ENCODE results near the gene CYP2E1.
A peak's percentile ranks its signal among the peaks of the same experiment; 100 is the strongest.
"Not testable (repeated sequence)": the region's sequence is repeated elsewhere in the genome, so short reads cannot be mapped to it uniquely, and the experiment has no call there.

The CYP2E1 gene

GRCh38 chr10:133530506-133530905 lies 3.3 kb downstream of the CYP2E1 start:
- Histone ChIP-seq H3K4me3 (ENCODE audit: low read depth, low read length) (no peak overlapping the region), H3K36me3 (no peaks in the 10 kb centered on the region), H3K27ac (no peak overlapping the region), H3K9me3 (ENCODE audit: severe bottlenecking) (peaks cover 7% of the 10 kb centered on the region), H3K27me3 (ENCODE audit: insufficient read depth, low read depth, severe bottlenecking) (no peaks in the 10 kb centered on the region)
- TF ChIP-seq CTCF (IDR thresholded peaks at IDR 0.05; ENCODE audit: low read depth, low read length) = no peak
- no peak for DNase-seq

GRCh38 chr10:133532871-133533270 lies 5.7 kb downstream of the CYP2E1 start:
- H3K27ac ChIP-seq = no peak overlapping the region

GRCh38 chr10:133534417-133534816 lies 7.3 kb downstream of the CYP2E1 start:
- Histone ChIP-seq H3K4me3 (ENCODE audit: low read depth, low read length) (no peak overlapping the region), H3K27me3 (ENCODE audit: insufficient read depth, low read depth, severe bottlenecking) (no peaks in the 10 kb centered on the region), H3K27ac (no peak overlapping the region), H3K36me3 (no peaks in the 10 kb centered on the region), H3K9me3 (ENCODE audit: severe bottlenecking) (no peaks in the 10 kb centered on the region)
- DNase-seq = no peak
- TF ChIP-seq CTCF (IDR thresholded peaks at IDR 0.05; ENCODE audit: low read depth, low read length) = no peak

More at GRCh38 chr10:133532871-133533270, 5.7 kb downstream of the CYP2E1 start:
- Histone ChIP-seq H3K9me3 (ENCODE audit: severe bottlenecking) (peaks cover 7% of the 10 kb centered on the region), H3K27me3 (ENCODE audit: insufficient read depth, low read depth, severe bottlenecking) (no peaks in the 10 kb centered on the region), H3K4me3 (ENCODE audit: low read depth, low read length) (no peak overlapping the region), H3K36me3 (no peaks in the 10 kb centered on the region)
- no peak for TF ChIP-seq CTCF (IDR thresholded peaks at IDR 0.05; ENCODE audit: low read depth, low read length)
- DNase-seq = no peak

- Histone ChIP-seq H3K36me3 (no peaks in the 10 kb centered on the region), H3K9me3 (ENCODE audit: severe bottlenecking) (no peaks in the 10 kb centered on the region), H3K27ac (no peak overlapping the region), H3K4me3 (ENCODE audit: low read depth, low read length) (no peak overlapping the region), H3K27me3 (ENCODE audit: insufficient read depth, low read depth, severe bottlenecking) (no peaks in the 10 kb centered on the region)
- TF ChIP-seq CTCF (IDR thresholded peaks at IDR 0.05; ENCODE audit: low read depth, low read length) = no peak
- DNase-seq = no peak
Observed at GRCh38 chr10:133536198-133536597, 9.0 kb downstream of the CYP2E1 start.

GRCh38 chr10:133537546-133538545 lies 10.7 kb downstream of the CYP2E1 start:
- no peaks in the 10 kb centered on the region for H3K27me3 ChIP-seq (ENCODE audit: insufficient read depth, low read depth, severe bottlenecking)
- no peak overlapping the region for H3K27ac ChIP-seq
- no peaks in the 10 kb centered on the region for H3K36me3 ChIP-seq
- no peaks in the 10 kb centered on the region for H3K9me3 ChIP-seq (ENCODE audit: severe bottlenecking)
- no peak for DNase-seq
- H3K4me3 ChIP-seq (ENCODE audit: low read depth, low read length) = no peak overlapping the region
- TF ChIP-seq CTCF (IDR thresholded peaks at IDR 0.05; ENCODE audit: low read depth, low read length) = no peak

GRCh38 chr10:133541441-133541975 lies 14.3 kb downstream of the CYP2E1 start:
- H3K4me3 ChIP-seq (ENCODE audit: low read depth, low read length); H3K9me3 ChIP-seq (ENCODE audit: severe bottlenecking); H3K36me3 ChIP-seq; H3K27me3 ChIP-seq (ENCODE audit: insufficient read depth, low read depth, severe bottlenecking): not testable (repeated sequence)
- DNase-seq = peak; percentile 70
- H3K27ac ChIP-seq = peak overlapping the region; percentile 85

Measured in WERI-Rb-1 (cell line).